Astrocyte of the spinal cord (primary cell): ENCODE results near the gene LCN10.

Experiments
- DNase-seq: peaks from one replicate; pipeline ENCODE4 v3.0.0; 2011; ENCODE audit warnings: low read depth, low spot score
- H3K4me3 ChIP-seq: 2 replicates; pipeline ENCODE4 v1.5.1; 2011; ENCODE audit warnings: low read depth, mild to moderate bottlenecking, low read length, moderate library complexity
- CTCF ChIP-seq: IDR thresholded peaks from 2 replicates; pipeline ENCODE4 v1.5.1; 2012; ENCODE audit warnings: low read depth, mild to moderate bottlenecking, low read length, inconsistent platforms
- in situ Hi-C: cut with HindIII; loops from 2 replicates; pipeline ENCODE4 v1.10.0; 2017; ENCODE audit warnings: low sequenced_read_pairs

The LCN10 gene

GRCh38 chr9:136700304-136700703, 42.4 kb downstream of the LCN10 start:
- DNase-seq = peak; percentile 28
- H3K4me3 ChIP-seq = no peak overlapping the region
- in situ Hi-C loops = no loop called here
- TF ChIP-seq CTCF = no peak

- no peak for DNase-seq
- TF ChIP-seq CTCF = no peak
Measured at GRCh38 chr9:136698635-136699246, 44.0 kb downstream of the LCN10 start.

GRCh38 chr9:136697821-136698526, 44.8 kb downstream of the LCN10 start:
- H3K4me3 ChIP-seq = no peak overlapping the region
- no peak for DNase-seq
- no peak for TF ChIP-seq CTCF
- in situ Hi-C loops = no loop called here

More at GRCh38 chr9:136698635-136699246, 44.0 kb downstream of the LCN10 start:
- H3K4me3 ChIP-seq = no peak overlapping the region
- in situ Hi-C loops = no loop called here

GRCh38 chr9:136697146-136697820, 45.5 kb downstream of the LCN10 start:
- H3K4me3 ChIP-seq = no peak overlapping the region
- in situ Hi-C loops = no loop called here
- no peak for DNase-seq
- TF ChIP-seq CTCF = no peak

- no peak overlapping the region for H3K4me3 ChIP-seq
- no peak for DNase-seq
- in situ Hi-C loops = no loop called here
- no peak for TF ChIP-seq CTCF
Measured at GRCh38 chr9:136696502-136696901, 46.2 kb downstream of the LCN10 start.

GRCh38 chr9:136695955-136696354, 46.8 kb downstream of the LCN10 start:
- DNase-seq = no peak
- in situ Hi-C loops = no loop called here
- no peak overlapping the region for H3K4me3 ChIP-seq
- no peak for TF ChIP-seq CTCF
